HG03159 (cell line): ENCODE measurements around the gene EIF4A3.

Source experiments
- ATAC-seq: cut with Tn5 transposase; IDR thresholded peaks from one replicate; pipeline ENCODE4 v1.9.1; 2021; ENCODE audit warnings: mild to moderate bottlenecking, moderate library complexity; ENCODE audit not compliant: unreplicated experiment

Gene EIF4A3

DNA sequence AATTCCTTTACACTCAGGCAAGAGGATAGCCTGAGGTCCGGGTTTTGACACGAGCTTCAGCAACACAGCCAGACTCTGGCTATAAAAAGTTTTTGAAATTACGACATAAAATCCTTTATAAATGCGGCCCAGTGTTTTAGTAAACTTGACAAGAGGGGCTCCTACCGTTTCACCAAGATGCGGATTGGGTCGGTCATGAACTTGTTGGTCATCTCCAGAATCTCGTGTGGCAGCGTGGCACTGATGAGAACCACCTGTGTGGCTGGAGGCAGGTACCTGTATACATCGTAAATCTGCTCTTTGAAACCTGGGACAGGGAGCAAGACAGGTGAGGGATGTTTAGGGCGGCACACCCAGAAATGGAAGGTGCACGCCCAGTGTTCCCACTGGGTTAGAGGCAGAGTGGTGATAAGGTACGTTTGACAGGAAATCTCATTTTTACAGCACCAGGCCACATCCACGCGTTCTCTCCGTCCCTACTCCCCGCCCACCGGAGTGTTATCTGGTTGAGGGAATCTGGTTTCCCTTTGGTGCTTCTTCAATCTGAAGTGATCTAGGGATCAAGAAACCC lies 8.0 kb downstream of the EIF4A3 start:
- ATAC-seq = no peak

GRCh38 chr17:80137131-80137530 lies 9.8 kb downstream of the EIF4A3 start:
- no peak for ATAC-seq

DNA sequence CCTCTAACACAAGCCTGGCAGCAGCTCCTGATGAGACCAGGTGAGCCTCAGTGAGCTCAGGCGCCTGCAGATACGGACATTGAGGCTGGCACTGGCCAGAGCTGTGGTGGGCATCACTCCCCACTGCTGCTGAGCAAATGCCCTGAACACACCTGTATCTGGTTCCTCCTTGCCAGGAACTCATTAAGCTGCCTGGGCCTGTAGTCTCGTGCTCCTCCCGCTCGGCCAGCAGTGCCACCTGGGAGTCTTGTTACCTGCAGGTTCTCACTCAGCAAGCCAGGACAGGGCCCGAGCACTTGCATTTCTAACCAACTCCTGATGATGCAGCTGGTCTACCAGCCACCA lies 13.3 kb downstream of the EIF4A3 start:
- no peak for ATAC-seq

DNA sequence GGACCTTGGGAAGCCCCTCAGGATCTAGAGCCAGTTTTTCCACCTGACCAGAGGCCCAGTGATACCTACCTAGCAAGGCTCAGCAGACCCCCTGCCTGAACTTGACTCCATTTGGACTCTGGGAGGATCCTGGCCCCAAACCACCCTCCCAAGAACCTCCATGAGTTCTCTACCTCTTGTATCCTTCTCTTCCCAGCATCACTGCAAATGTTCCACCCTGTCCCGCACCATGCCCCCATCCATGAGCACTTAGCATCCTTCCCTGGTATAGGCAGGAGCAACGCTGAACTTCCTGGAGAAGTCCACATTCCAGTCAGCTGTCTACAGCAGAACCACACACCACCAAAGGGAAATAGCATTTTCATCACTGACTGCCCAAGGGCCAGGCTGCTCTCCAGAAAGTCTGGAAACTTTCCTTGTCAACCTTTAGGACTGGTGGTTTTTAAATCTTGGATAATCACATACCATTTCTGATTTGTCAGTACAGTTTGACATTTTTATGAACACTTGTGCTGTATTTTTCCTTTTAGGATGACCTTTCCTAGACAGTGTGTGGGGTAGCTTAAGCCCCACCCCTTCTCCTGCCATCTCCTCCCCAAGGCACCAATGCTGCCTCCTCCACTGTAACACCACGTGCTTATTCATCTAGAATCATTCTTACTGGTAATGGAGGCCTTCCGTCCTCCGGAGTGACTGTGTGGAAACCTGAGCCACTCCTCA lies 13.9 kb downstream of the EIF4A3 start:
- ATAC-seq = no peak

GRCh38 chr17:80130992-80131391 lies 15.9 kb downstream of the EIF4A3 start:
- ATAC-seq = no peak

GRCh38 chr17:80129006-80129565 lies 17.8 kb downstream of the EIF4A3 start:
- no peak for ATAC-seq

GRCh38 chr17:80126449-80126715 lies 20.5 kb downstream of the EIF4A3 start:
- ATAC-seq = no peak

GRCh38 chr17:80125656-80126448 lies 21.1 kb downstream of the EIF4A3 start:
- no peak for ATAC-seq

- no peak for ATAC-seq
These were observed 22.5 kb downstream of the EIF4A3 start for GRCh38 chr17:80124351-80124981.

DNA sequence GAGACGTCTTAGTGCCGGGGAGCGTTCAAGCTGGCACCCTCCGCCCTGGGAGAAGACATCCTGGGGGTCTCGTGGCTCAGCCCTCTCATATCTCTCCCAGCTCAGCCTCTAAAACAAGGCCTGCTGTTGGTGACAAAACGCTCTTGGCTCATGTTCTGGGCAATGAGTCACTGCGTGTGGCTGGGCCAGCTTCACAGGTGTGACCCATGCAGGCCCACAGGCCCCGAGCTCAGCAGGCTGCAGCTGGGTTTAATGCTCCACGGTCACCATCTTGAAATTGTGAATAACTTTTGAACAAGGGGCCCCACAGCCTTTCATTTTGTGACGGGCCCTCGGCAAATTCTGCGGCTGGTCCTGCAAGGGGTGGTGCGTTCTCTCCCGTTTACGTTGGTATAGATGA lies 23.1 kb downstream of the EIF4A3 start:
- no peak for ATAC-seq

- no peak for ATAC-seq
These were observed 23.9 kb downstream of the EIF4A3 start for GRCh38 chr17:80122926-80123505.

- ATAC-seq = no peak
These were observed 24.8 kb downstream of the EIF4A3 start for GRCh38 chr17:80122026-80122575.

DNA sequence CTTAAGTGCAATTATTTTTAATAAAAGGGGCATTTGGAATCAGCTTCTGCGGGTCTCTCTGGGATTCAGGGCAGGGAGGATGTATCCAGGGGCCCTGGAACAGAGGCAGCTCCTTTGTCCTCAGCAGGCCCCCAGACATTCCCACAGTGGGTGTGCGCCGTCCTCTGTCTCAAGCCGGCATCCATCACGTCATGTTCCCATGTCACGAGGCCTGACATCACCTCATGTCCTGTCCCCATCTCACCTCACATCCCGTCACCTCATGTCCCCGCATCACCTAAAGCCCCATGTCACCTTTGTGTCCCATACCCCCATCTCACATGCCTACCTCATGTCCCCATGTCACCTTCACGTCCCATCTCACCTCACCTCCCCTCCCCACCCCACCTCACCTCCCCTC lies 27.1 kb downstream of the EIF4A3 start:
- no peak for ATAC-seq

DNA sequence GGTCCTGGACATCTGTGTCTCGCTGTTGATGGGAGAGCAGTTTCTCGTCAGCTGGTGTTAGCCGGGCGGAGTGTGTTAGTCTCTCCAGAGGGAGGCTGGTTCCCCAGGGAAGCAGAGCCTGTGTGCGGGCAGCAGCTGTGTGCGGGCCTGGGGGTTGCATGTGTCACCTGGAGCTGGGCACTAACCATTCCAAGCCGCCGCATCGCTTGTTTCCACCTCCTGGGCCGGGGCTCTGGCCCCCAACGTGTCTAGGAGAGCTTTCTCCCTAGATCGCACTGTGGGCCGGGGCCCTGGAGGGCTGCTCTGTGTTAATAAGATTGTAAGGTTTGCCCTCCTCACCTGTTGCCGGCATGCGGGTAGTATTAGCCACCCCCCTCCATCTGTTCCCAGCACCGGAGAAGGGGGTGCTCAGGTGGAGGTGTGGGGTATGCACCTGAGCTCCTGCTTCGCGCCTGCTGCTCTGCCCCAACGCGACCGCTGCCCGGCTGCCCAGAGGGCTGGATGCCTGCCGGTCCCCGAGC lies 27.6 kb downstream of the EIF4A3 start:
- ATAC-seq = no peak

- ATAC-seq = no peak
These were observed 28.2 kb downstream of the EIF4A3 start for GRCh38 chr17:80118601-80119270.

DNA sequence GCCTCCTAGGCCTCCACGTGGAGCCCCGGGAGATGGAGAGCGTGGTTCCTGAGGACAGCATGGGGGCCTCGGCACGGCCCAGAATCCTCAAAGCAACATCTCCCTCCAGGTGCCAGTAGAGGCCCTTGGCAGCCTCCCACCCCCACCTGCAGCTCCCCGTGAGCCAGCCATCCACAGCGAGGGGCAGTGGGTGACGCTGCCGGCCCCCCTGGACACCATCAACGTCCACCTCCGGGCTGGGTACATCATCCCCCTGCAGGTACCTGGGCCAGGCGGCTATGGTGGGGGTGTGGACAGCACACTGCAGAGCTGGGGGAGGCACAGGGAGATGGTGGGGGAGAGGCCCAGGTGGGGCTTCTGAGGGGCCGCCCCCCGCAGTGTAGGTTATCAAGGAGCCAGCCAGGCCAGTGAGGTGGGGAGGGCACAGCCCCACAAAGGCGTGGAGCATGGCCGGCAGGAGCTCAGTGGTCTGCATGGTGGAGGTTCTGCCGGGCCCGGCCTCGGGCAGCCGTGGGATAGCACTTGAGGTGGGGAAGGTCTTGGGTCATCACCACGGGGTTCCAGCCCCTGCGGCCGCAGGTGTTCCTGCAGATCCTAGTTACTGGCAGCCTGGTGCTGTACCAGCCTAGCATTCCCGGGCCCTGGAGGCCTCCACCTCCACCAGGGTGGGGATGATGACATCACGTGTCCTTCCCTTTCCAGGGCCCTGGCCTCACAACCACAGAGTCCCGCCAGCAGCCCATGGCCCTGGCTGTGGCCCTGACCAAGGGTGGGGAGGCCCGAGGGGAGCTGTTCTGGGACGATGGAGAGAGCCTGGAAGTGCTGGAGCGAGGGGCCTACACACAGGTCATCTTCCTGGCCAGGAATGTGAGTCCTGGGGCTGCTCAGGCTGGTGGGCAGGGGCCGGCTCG lies 29.2 kb downstream of the EIF4A3 start:
- no peak for ATAC-seq

GRCh38 chr17:80116921-80117380 lies 30.0 kb downstream of the EIF4A3 start:
- ATAC-seq = no peak

DNA sequence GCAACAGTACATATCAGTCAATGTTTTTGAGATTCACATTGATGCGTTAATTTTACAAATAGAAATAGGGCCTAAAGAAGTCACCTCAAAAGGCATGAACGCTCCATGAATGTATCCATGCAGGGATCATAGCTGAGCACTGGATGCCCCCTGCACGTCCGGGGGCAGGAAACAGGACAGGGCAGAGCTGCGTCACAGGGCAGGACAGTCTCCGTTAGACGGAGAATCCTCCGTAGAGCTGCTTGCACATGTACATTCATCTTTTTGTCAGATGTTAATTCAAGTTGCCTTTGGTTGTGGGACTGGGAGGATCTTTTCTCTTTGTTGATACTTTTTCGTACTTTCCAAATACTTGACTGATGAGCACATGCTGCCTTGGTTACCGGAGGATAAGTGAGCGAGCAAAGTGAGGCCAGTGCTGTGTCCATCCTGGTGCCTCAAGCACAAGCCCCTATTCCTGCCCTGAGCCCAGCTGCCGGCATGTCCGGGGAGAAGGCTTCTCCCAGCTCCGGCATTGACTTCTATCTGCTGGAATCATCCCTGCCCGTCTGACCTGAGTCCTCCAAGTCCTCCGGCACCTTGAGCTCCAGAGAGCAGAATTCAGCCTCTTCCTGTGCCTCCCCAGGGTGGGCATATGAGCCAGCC lies 30.5 kb downstream of the EIF4A3 start:
- ATAC-seq = no peak

GRCh38 chr17:80115159-80115558 lies 31.8 kb downstream of the EIF4A3 start:
- no peak for ATAC-seq
